GM18505 (cell line): ENCODE data around the gene OVOL2.

ENCODE experiments used
- ATAC-seq: cut with Tn5 transposase; IDR thresholded peaks from one replicate; pipeline ENCODE4 v1.9.1; 2021; ENCODE audit not compliant: unreplicated experiment
- POLR2A ChIP-seq: IDR thresholded peaks from 4 replicates; pipeline ENCODE4 v1.6.1; 2011; ENCODE audit warnings: borderline replicate concordance; ENCODE audit not compliant: insufficient read depth, insufficient read length; ENCODE audit errors: extremely low read depth

OVOL2 gene

GRCh38 chr20:18079756-18080353 is 22.1 kb upstream of the OVOL2 start:
- TF ChIP-seq POLR2A: no peak
- ATAC-seq: no peak

GRCh38 chr20:18077157-18077556 is 19.4 kb upstream of the OVOL2 start:
- TF ChIP-seq POLR2A: no peak
- no peak for ATAC-seq

- ATAC-seq: no peak
- no peak for TF ChIP-seq POLR2A
These were observed 14.8 kb upstream of the OVOL2 start for GRCh38 chr20:18072532-18072931.

- TF ChIP-seq POLR2A: no peak
- ATAC-seq: no peak
These were observed 9.0 kb upstream of the OVOL2 start for GRCh38 chr20:18066421-18067333.

DNA sequence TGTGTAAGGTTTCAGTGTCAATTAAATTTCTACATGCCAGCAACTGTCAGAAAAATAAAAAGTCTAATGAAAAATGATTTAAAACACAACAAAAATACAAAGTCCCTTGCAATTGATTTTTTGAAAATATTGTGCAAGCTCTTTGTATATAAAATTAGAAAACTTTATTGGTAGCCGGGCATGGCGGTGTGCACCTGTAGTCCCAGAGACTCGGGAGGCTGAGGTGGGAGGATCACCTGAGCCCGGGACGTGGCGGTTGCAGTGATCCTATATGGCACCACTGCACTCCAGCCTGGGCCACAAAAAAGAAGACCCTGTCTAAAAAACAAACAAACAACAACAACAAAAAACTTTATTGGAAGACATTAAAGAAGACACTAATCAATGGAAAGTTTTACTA is 6.0 kb upstream of the OVOL2 start:
- ATAC-seq: no peak
- TF ChIP-seq POLR2A: no peak

GRCh38 chr20:18059603-18060002 is 1.9 kb upstream of the OVOL2 start:
- no peak for TF ChIP-seq POLR2A
- ATAC-seq: no peak

DNA sequence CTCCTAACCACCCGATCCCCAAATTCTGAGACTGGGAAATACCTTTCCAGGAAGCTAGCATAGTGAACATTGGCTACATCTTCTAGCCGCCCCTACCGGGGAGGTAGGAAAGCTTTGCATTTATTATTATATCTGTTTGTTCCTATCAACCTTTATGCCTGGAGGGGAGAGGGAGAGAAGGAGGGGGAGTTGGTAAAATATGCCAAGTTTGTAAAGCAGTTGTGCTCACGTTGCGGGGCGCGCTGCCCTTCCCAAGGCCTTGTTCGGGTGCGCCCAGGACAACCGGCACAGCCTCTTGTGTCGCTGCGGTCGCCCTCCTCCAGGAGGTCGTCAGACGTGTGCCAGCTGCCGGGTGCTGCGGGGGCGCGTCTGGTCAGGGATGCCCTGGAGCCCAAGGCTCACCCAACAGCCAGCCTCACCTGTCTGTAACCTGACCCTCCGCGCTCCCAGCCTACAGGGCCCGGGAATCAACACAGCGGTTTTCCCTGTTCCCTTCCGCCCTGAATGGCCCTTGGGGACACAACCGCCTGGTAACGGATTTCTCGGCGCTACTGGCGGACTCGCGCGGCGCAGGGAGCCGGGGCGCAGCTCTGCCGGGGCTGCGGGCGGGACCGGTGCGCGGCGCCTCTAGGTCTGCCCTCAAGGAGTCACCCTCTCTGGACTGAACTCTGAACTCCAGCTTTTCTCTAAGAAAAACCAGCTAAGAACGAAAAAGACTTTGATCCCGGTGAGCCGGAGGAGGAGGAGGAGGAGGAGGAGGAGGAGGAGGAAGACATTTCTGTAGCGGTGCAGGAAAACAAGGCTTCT is 1.1 kb upstream of the OVOL2 start:
- TF ChIP-seq POLR2A: no peak
- ATAC-seq: no peak

GRCh38 chr20:18057994-18058349 is 256 bp upstream of the OVOL2 start:
- no peak for ATAC-seq
- TF ChIP-seq POLR2A: no peak

DNA sequence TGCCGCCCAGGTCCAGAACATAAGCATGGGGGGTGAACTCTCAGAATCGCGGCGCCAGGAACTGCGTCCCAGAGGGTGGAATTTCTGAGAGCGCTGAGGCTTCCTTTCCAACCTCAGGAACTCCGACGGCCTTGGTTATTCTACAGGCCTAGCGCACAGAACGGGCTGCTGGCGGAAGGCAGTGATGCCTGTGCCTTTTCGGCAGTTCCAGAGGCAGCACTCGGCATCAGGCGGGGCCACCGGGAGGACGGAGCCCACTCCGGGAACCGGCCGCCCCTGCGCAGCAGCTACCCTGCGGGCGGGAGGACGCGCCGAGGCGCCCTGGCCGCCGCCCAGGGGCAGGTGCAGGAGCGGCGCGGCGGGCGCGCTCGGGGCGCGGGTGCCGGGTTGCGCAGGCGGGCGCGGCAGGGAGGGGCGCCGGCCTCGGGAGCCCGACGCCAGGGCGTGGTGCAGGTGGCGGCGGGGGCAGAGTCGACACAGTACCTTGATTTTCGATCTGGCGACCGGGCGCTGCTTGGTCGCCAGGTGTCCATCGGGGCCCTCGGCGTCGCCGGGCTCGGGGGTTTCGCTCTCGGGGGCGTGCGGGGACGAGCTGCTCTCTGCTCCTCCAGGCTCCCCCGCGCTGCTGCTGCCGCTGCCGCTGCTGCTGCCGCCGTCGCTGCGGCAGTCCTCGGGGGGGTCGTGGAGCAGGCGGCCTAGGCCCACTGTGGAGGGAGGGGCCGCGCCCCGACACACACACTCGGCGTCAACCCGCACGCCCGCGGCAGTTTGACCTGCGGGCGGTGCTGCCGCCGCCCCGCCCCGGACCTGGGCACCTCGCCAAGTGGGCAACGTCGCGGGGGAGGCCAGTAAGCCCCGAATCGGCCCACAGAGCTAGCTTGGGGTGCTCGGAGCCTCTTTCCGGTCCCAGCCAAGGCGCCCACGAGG is 1.3 kb downstream of the OVOL2 start:
- no peak for TF ChIP-seq POLR2A
- no peak for ATAC-seq

- no peak for TF ChIP-seq POLR2A
- no peak for ATAC-seq
These were observed 2.5 kb downstream of the OVOL2 start for GRCh38 chr20:18055261-18055660.

DNA sequence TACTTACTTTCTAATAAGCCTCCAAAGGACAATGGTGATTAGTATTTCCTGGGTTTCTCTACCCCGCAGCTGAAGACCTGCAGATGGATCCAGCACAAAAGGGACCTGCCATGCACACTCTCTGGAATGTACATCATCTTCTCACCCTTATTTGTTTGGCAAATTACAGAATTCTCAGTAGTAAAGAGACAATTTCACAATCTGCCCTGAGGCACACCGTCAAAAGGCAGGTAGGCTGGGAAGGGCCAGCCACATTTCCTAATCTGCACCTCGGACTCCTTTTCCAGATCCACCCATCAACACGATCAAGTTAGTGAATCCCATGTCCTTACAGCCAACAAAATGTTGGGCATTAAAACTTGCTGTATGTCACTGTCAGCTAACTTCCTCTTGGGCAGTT is 4.9 kb downstream of the OVOL2 start:
- no peak for ATAC-seq
- TF ChIP-seq POLR2A: no peak

DNA sequence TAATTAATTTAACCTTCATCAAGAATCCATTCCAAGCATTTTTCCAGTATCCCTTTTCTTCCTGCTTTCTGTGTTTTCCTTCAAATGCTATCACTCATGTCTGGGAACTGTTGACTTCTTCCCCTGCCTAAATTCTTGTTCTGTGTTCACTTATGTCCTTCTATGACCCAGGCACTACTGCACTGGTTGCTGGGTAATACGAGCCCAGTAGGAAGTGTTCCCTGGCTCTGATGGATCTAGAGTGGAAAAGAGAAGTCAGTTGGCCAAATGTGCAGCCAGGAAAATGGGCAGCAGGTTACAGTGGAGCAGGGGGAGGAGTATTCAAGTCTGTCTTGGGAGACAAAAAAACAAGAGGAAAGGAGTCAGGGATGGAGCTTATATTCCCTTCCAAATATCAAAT is 7.1 kb downstream of the OVOL2 start:
- no peak for TF ChIP-seq POLR2A
- ATAC-seq: no peak

GRCh38 chr20:18048176-18048575 is 9.5 kb downstream of the OVOL2 start:
- ATAC-seq: no peak
- TF ChIP-seq POLR2A: no peak
